ENCODE data around the gene GBGT1.

DNA sequence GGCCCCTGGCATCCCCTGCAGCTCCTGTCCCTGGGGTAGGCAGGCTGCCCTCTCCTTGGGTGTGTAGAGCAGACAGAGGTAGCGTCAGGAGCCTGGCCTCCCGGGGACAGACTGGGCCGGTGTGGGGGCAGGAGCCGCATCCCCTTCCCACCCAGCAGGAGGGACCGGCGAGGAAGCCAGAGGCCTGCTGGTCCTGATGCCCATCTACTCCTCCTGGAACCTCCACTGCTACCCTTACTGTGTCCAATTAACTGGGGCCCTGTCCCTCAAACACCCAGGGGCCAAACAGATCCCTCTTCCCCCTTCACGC lies 58.3 kb downstream of the GBGT1 start:
- TF ChIP-seq, protein P1, sequence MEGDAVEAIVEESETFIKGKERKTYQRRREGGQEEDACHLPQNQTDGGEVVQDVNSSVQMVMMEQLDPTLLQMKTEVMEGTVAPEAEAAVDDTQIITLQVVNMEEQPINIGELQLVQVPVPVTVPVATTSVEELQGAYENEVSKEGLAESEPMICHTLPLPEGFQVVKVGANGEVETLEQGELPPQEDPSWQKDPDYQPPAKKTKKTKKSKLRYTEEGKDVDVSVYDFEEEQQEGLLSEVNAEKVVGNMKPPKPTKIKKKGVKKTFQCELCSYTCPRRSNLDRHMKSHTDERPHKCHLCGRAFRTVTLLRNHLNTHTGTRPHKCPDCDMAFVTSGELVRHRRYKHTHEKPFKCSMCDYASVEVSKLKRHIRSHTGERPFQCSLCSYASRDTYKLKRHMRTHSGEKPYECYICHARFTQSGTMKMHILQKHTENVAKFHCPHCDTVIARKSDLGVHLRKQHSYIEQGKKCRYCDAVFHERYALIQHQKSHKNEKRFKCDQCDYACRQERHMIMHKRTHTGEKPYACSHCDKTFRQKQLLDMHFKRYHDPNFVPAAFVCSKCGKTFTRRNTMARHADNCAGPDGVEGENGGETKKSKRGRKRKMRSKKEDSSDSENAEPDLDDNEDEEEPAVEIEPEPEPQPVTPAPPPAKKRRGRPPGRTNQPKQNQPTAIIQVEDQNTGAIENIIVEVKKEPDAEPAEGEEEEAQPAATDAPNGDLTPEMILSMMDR (conservative IDR thresholded peaks at IDR 0.05 in 1 of 2, IDR thresholded peaks at IDR 0.05 in 1 of 2; ENCODE audit: low read depth in 1 of 2, low read length in 2 of 2): no peak
- TF ChIP-seq EZH2 (IDR thresholded peaks at IDR 0.05; ENCODE audit: low read length, missing control alignments): no peak

All from fibroblast of lung (primary cell).